D721Med (cell line): ENCODE measurements around the gene SH3BP1.

Experiments used
- DNase-seq: peaks from one replicate; pipeline ENCODE4 v3.0.0; 2011; ENCODE audit warnings: low spot score; ENCODE audit not compliant: insufficient read length
- FAIRE-seq: peaks from 2 replicates; lab custom pipeline; 2011; peaks lifted over from hg19 to GRCh38; lab: Jason Lieb, UNC
- CTCF ChIP-seq: IDR thresholded peaks from 2 replicates; pipeline ENCODE4 v1.5.1; 2012; ENCODE audit warnings: mild to moderate bottlenecking, control low read depth; ENCODE audit not compliant: insufficient read depth; ENCODE audit errors: missing control alignments

Gene SH3BP1

GRCh38 chr22:37703906-37704305 is 64.4 kb downstream of the SH3BP1 start:
- FAIRE-seq (no peak), DNase-seq (no peak)
- no peak for TF ChIP-seq CTCF

GRCh38 chr22:37704645-37705044 is 65.2 kb downstream of the SH3BP1 start:
- TF ChIP-seq CTCF: no peak
- FAIRE-seq: no peak
- no peak for DNase-seq

GRCh38 chr22:37705205-37705604 is 65.7 kb downstream of the SH3BP1 start:
- TF ChIP-seq CTCF: no peak
- no peak for FAIRE-seq
- no peak for DNase-seq
